Liver (tissue), 9 donors: Measurements from ENCODE around the gene OGFOD1. TPM values are rescaled to one million over a fixed set of nuclear protein-coding genes. Genes with fewer than 3 reads are reported as not detected.

Experiments
- DNase-seq: peaks from one replicate; pipeline ENCODE4 v3.0.0-alpha.2; 2017; ENCODE audit warnings: low spot score
- H3K27ac ChIP-seq, 2 donors: one replicate each; pipeline ENCODE4 v1.7.0; 2013; ENCODE audit warnings: inconsistent platforms in 2 of 2, low read length in 2 of 2, control low read depth in 1 of 2, low read depth in 1 of 2, mild to moderate bottlenecking in 1 of 2
- H3K27me3 ChIP-seq, 4 donors: one replicate each; pipeline versions ENCODE4 v1.6.1 to v1.7.0; 2013; ENCODE audit warnings: low read length in 3 of 4, inconsistent platforms in 1 of 4, mild to moderate bottlenecking in 1 of 4, moderate library complexity in 1 of 4; ENCODE audit not compliant: control insufficient read depth in 4 of 4, insufficient read depth in 4 of 4
- H3K36me3 ChIP-seq, 4 donors: one replicate each; pipeline versions ENCODE4 v1.6.1 to v1.7.0; 2013; ENCODE audit warnings: low read length in 3 of 4, mild to moderate bottlenecking in 3 of 4, low read depth in 1 of 4, moderate library complexity in 1 of 4; ENCODE audit not compliant: control insufficient read depth in 4 of 4, insufficient read depth in 3 of 4
- H3K4me1 ChIP-seq, 4 donors: one replicate each; pipeline versions ENCODE4 v1.6.1 to v1.7.0; 2013; ENCODE audit warnings: low read length in 3 of 4, mild to moderate bottlenecking in 3 of 4, moderate library complexity in 1 of 4; ENCODE audit not compliant: control insufficient read depth in 4 of 4, insufficient read depth in 4 of 4
- H3K4me3 ChIP-seq, 3 donors: one replicate each; pipeline versions ENCODE4 v1.6.1 to v1.7.0; 2013; ENCODE audit warnings: low read length in 3 of 3, control low read depth in 1 of 3, low read depth in 1 of 3, mild to moderate bottlenecking in 1 of 3
- H3K9ac ChIP-seq, 2 donors: one replicate each; pipeline ENCODE4 v1.7.0; 2013; ENCODE audit warnings: low read length in 2 of 2, mild to moderate bottlenecking in 2 of 2, moderate library complexity in 2 of 2, control low read depth in 1 of 2, low read depth in 1 of 2
- H3K9me3 ChIP-seq, 4 donors: one replicate each; pipeline versions ENCODE4 v1.6.1 to v1.7.0; 2013; ENCODE audit warnings: low read length in 3 of 4; ENCODE audit not compliant: control insufficient read depth in 4 of 4
- ATF3 ChIP-seq: IDR thresholded peaks from 2 replicates; pipeline ENCODE4 v1.6.1; 2016; ENCODE audit warnings: antibody characterized with exemption
- CTCF ChIP-seq: fragments of 150-350 bp; IDR thresholded peaks from 2 replicates; pipeline ENCODE4 v1.5.1; 2017; ENCODE audit warnings: improper control_type of control experiment, low read depth, low read length; ENCODE audit not compliant: missing input control
- EGR1 ChIP-seq, 2 donors: IDR thresholded peaks; 2 replicates each; pipeline ENCODE4 v1.6.1; 2016 to 2018; ENCODE audit warnings: antibody characterized with exemption in 2 of 2, low read depth in 2 of 2
- FOXA1 ChIP-seq: IDR thresholded peaks from 2 replicates; pipeline ENCODE4 v1.6.1; 2016; ENCODE audit warnings: antibody characterized with exemption
- FOXA2 ChIP-seq: IDR thresholded peaks from 2 replicates; pipeline ENCODE4 v1.6.1; 2016; ENCODE audit warnings: antibody characterized with exemption
- HNF4A ChIP-seq, 2 donors: conservative IDR thresholded peaks; 2 replicates each; pipeline ENCODE4 v1.6.1; 2016; ENCODE audit warnings: antibody characterized with exemption in 2 of 2, mild to moderate bottlenecking in 2 of 2
- HNF4G ChIP-seq: IDR thresholded peaks from 2 replicates; pipeline ENCODE4 v1.6.1; 2016; ENCODE audit warnings: antibody characterized with exemption
- MAX ChIP-seq: IDR thresholded peaks from 2 replicates; pipeline ENCODE4 v1.6.1; 2016; ENCODE audit warnings: antibody characterized with exemption
- NR2F2 ChIP-seq: IDR thresholded peaks from 2 replicates; pipeline ENCODE4 v1.6.1; 2016; ENCODE audit warnings: antibody characterized with exemption
- RAD21 ChIP-seq, 2 donors: IDR thresholded peaks; 2 replicates each; pipeline ENCODE4 v1.6.1; 2016; ENCODE audit warnings: antibody characterized with exemption in 2 of 2, mild to moderate bottlenecking in 2 of 2
- REST ChIP-seq: IDR thresholded peaks from 2 replicates; pipeline ENCODE4 v1.6.1; 2016; ENCODE audit warnings: antibody characterized with exemption, mild to moderate bottlenecking
- RXRA ChIP-seq, 2 donors: IDR thresholded peaks; 2 replicates each; pipeline ENCODE4 v1.6.1; 2017 to 2018; ENCODE audit warnings: antibody characterized with exemption in 2 of 2, mild to moderate bottlenecking in 1 of 2
- SP1 ChIP-seq: IDR thresholded peaks from 2 replicates; pipeline ENCODE4 v1.6.1; 2018; ENCODE audit warnings: antibody characterized with exemption, mild to moderate bottlenecking
- TAF1 ChIP-seq: conservative IDR thresholded peaks from 2 replicates; pipeline ENCODE4 v1.6.1; 2016; ENCODE audit warnings: antibody characterized with exemption, mild to moderate bottlenecking
- YY1 ChIP-seq: IDR thresholded peaks from 2 replicates; pipeline ENCODE4 v1.6.1; 2016; ENCODE audit warnings: antibody characterized with exemption, mild to moderate bottlenecking
- WGBS: extraction: QIAGEN DNeasy Blood & Tissue Kit; methylation state at CpG from one replicate; pipeline ENCODE4 v1.1.7; 2013; 5-methylcytosine and 5-hydroxymethylcytosine counted together
- polyA plus RNA-seq, 2 donors: library from polyadenylated mRNA; stranded (reverse) in 1 of 2; unstranded in 1 of 2; fragments of 200-250 nt in 1 of 2; fragments of >200 nt in 1 of 2; fragmentation: Nextera tagmentation in 1 of 2; extraction: Ambion mirVana in 1 of 2; gene quantifications; one replicate each; pipeline versions ENCODE4 v1.2.1 to v1.2.3, GENCODE V29; 2013 to 2015
- total RNA-seq, 2 donors: library from RNA; depleted of rRNA; stranded (reverse); fragments of >200 nt; gene quantifications; one replicate each; pipeline ENCODE4 v1.2.3, GENCODE V29; 2014
- donor health status: healthy.
- donor health status: healthy.
- donor health status: healthy.
- donor health status: healthy.
- donor health status: healthy.

OGFOD1 gene
- total and polyA plus RNA-seq, 4 donors = 15.5 to 40.2 (median 21.2) TPM

DNA sequence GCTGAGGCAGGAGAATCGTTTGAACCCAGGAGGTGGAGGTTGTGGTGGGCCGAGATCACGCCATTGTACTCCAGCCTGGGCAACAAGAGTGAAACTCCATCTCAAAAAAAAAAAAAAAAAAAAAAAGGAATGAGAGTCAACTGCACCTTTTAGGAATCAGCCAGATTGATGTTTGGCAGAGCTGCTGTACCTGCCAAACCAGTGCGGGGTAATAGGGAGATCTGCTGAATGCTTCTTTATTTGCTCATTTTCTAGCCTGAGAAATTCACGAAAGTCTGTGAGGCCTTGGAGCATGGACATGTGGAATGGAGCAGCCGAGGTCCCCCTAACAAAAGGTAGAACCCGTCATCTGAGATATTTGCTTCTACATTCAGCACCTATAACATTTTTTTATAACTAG is 18.4 kb downstream of the OGFOD1 start:
- H3K27me3 ChIP-seq = no peaks in the 10 kb centered on the region
- WGBS = 96% methylated on average over 7 of the region's 7 CpGs
- DNase-seq = no peak
- H3K4me1 ChIP-seq = no peaks in the 10 kb centered on the region
- H3K9ac ChIP-seq = no peak overlapping the region
- H3K4me3 ChIP-seq = no peak overlapping the region
- H3K27ac ChIP-seq = no peak overlapping the region
- TF ChIP-seq EGR1 (IDR thresholded peaks at IDR 0.05; ENCODE audit: low read depth in 2 of 2) (no peak), REST (no peak), ATF3 (no peak), MAX (no peak), HNF4G (no peak)
- H3K36me3 ChIP-seq = peaks cover 7 to 72% (median 49%) of the 10 kb centered on the region in 4 donors
- H3K9me3 ChIP-seq = no peaks in the 10 kb centered on the region

DNA sequence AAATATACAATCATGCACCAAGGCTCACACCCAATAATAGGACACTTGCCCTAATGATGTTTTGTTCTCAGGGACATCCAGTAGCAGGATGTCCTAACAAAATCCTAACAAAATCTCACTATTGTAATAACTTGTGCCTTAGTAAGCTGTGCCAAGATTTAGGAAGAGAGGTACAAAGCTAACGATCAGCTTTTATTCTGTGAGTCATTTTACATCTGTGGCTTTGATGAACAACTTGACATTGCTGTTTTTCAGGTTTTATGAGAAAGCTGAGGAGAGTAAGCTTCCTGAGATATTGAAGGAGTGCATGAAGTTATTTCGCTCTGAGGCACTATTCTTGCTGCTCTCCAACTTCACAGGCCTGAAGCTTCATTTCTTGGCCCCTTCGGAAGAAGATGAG is 18.9 kb downstream of the OGFOD1 start:
- H3K27ac ChIP-seq = no peak overlapping the region
- peaks cover 7 to 76% (median 52%) of the 10 kb centered on the region in 4 donors for H3K36me3 ChIP-seq
- no peak overlapping the region for H3K4me3 ChIP-seq
- DNase-seq = no peak
- 96% methylated on average over 3 of the region's 3 CpGs for WGBS
- no peak overlapping the region for H3K9ac ChIP-seq
- no peaks in the 10 kb centered on the region for H3K4me1 ChIP-seq
- TF ChIP-seq RXRA (IDR thresholded peaks at IDR 0.05) (no peak), EGR1 (IDR thresholded peaks at IDR 0.05; ENCODE audit: low read depth in 2 of 2) (no peak), YY1 (no peak), SP1 (no peak), REST (no peak), TAF1 (no peak), ATF3 (no peak), HNF4G (no peak), RAD21 (IDR thresholded peaks at IDR 0.05) (no peak), CTCF (no peak), FOXA2 (no peak), MAX (no peak), HNF4A (conservative IDR thresholded peaks at IDR 0.05) (no peak), NR2F2 (no peak), FOXA1 (no peak)
- no peaks in the 10 kb centered on the region for H3K27me3 ChIP-seq
- H3K9me3 ChIP-seq = no peaks in the 10 kb centered on the region
